ENCODE measurements around the gene UVSSA.

The UVSSA gene

GRCh38 chr4:1361431-1361830 is 14.4 kb downstream of the UVSSA start:
- no peak for TF ChIP-seq CTCF (IDR thresholded peaks at IDR 0.05; ENCODE audit: insufficient read depth, low read length, missing control alignments)
- no peak for DNase-seq (ENCODE audit: low read depth, low spot score)
- CTCF ChIA-PET = interaction anchor here (1.4 to 7.3 kb wide), 3 partner anchors 9 to 268 kb away, joined by 4 to 55 read pairs (median 9); partner anchors contain the start of gene UVSSA
- H3K4me3 ChIP-seq (ENCODE audit: low read depth, low read length) = no peak overlapping the region
- POLR2A ChIA-PET = no interaction called here

GRCh38 chr4:1362046-1362445 is 15.0 kb downstream of the UVSSA start:
- ChIA-PET POLR2A (no interaction called here), CTCF (interaction anchor here (1.4 to 7.3 kb wide), 3 partner anchors 9 to 267 kb away, joined by 4 to 55 read pairs (median 9); partner anchors contain the start of gene UVSSA)
- TF ChIP-seq CTCF (IDR thresholded peaks at IDR 0.05; ENCODE audit: insufficient read depth, low read length, missing control alignments) = no peak
- DNase-seq (ENCODE audit: low read depth, low spot score) = no peak
- H3K4me3 ChIP-seq (ENCODE audit: low read depth, low read length) = no peak overlapping the region

- POLR2A ChIA-PET = no interaction called here
- no peak overlapping the region for H3K4me3 ChIP-seq (ENCODE audit: low read depth, low read length)
- CTCF ChIA-PET = no interaction called here
- DNase-seq (ENCODE audit: low read depth, low spot score) = no peak
- TF ChIP-seq CTCF (IDR thresholded peaks at IDR 0.05; ENCODE audit: insufficient read depth, low read length, missing control alignments) = no peak
These were observed 15.5 kb downstream of the UVSSA start for GRCh38 chr4:1362521-1362920.

GRCh38 chr4:1363513-1363912 is 16.5 kb downstream of the UVSSA start:
- DNase-seq (ENCODE audit: low read depth, low spot score) = no peak
- H3K4me3 ChIP-seq (ENCODE audit: low read depth, low read length) = no peak overlapping the region
- no peak for TF ChIP-seq CTCF (IDR thresholded peaks at IDR 0.05; ENCODE audit: insufficient read depth, low read length, missing control alignments)
- ChIA-PET CTCF (no interaction called here), POLR2A (no interaction called here)

GRCh38 chr4:1364217-1364616 is 17.2 kb downstream of the UVSSA start:
- no peak for TF ChIP-seq CTCF (IDR thresholded peaks at IDR 0.05; ENCODE audit: insufficient read depth, low read length, missing control alignments)
- CTCF ChIA-PET = interaction anchor here (0.8 to 2.5 kb wide), 3 partner anchors 9 to 16 kb away, joined by 3 to 22 read pairs (median 4); no protein-coding TSS in a partner anchor
- DNase-seq (ENCODE audit: low read depth, low spot score) = no peak
- H3K4me3 ChIP-seq (ENCODE audit: low read depth, low read length) = no peak overlapping the region
- POLR2A ChIA-PET = no interaction called here

GRCh38 chr4:1364748-1365147 is 17.7 kb downstream of the UVSSA start:
- DNase-seq (ENCODE audit: low read depth, low spot score) = no peak
- CTCF ChIA-PET = interaction anchor here (0.8 to 2.5 kb wide), 3 partner anchors 9 to 17 kb away, joined by 3 to 22 read pairs (median 4); no protein-coding TSS in a partner anchor
- H3K4me3 ChIP-seq (ENCODE audit: low read depth, low read length) = no peak overlapping the region
- POLR2A ChIA-PET = no interaction called here
- no peak for TF ChIP-seq CTCF (IDR thresholded peaks at IDR 0.05; ENCODE audit: insufficient read depth, low read length, missing control alignments)
